ENCODE data around the gene UBE2M.

DNA sequence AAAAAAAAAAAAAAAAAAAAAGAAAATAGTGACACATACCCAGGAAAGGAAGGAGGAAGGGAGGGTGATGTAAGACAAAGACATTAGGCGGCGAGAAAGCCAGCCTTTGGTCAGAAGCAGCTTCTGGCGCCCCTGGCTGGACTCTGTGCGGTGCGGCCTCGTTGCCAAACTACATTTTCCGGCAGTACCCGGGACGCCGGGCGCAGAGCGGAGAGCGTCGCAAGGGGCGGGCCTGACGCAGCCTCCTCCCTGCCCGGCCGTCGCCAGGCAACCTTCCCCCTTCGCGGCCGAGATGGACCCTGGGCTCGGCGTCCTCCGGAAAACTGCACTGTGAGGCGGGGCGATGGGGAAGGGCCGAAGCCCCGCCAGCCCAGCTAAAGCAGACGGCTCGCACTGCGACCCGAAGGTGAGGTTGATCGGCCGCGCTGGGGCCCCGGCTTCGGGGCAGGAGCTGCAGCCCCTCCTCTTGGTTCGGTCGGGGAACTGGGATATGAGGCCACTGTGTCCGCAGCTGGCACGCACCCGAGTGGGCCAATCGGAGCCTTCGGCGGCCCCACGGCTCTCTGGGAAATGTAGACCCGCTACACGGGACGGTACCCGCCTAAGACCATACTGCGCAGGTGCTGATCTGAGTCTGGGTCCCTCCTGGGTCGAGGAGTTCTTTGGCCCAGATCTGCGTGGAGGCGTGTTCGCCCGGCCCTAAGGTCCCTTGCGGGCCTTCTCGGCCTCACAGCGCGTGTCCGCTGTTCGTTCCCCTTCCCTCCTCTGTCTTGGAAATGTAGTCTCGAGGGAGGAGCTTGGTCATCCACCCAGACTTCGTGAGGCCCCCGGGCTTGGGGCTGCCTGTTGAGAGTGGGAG lies 17.0 kb upstream of the UBE2M start:
- TF ChIP-seq, protein P1, sequence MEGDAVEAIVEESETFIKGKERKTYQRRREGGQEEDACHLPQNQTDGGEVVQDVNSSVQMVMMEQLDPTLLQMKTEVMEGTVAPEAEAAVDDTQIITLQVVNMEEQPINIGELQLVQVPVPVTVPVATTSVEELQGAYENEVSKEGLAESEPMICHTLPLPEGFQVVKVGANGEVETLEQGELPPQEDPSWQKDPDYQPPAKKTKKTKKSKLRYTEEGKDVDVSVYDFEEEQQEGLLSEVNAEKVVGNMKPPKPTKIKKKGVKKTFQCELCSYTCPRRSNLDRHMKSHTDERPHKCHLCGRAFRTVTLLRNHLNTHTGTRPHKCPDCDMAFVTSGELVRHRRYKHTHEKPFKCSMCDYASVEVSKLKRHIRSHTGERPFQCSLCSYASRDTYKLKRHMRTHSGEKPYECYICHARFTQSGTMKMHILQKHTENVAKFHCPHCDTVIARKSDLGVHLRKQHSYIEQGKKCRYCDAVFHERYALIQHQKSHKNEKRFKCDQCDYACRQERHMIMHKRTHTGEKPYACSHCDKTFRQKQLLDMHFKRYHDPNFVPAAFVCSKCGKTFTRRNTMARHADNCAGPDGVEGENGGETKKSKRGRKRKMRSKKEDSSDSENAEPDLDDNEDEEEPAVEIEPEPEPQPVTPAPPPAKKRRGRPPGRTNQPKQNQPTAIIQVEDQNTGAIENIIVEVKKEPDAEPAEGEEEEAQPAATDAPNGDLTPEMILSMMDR (IDR thresholded peaks at IDR 0.05), result no peak
- no peak for TF ChIP-seq ZFX (IDR thresholded peaks at IDR 0.05; ENCODE audit: borderline replicate concordance)
